HG03097 (cell line): Measurements from ENCODE around the gene MKNK1.

ENCODE experiments used
- ATAC-seq: cut with Tn5 transposase; IDR thresholded peaks from one replicate; pipeline ENCODE4 v1.9.1; 2021; ENCODE audit not compliant: unreplicated experiment, low FRiP score

Gene MKNK1

GRCh38 chr1:46526013-46526690 lies 77.9 kb downstream of the MKNK1 start:
- no peak for ATAC-seq

- no peak for ATAC-seq
Measured at GRCh38 chr1:46525253-46525983, 78.7 kb downstream of the MKNK1 start.

DNA sequence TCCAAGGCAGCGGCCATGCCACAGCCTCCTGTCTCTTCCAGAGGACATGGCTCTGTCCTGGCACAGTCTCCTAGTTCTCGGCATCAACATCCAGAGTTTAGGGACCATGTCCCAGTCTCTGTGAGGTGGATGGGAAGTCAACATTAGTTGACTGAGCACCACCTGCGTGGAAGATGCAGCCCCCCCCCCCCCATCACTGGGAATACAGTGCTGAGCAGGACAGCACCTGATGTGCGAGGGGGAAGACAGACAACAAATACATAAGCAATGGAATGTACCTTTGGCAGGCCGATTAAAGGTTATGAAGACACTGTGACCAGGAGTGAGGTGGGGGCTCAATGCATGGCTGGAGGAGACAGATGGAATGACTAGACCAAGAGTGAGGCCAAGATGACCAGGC lies 79.2 kb downstream of the MKNK1 start:
- ATAC-seq, result no peak

DNA sequence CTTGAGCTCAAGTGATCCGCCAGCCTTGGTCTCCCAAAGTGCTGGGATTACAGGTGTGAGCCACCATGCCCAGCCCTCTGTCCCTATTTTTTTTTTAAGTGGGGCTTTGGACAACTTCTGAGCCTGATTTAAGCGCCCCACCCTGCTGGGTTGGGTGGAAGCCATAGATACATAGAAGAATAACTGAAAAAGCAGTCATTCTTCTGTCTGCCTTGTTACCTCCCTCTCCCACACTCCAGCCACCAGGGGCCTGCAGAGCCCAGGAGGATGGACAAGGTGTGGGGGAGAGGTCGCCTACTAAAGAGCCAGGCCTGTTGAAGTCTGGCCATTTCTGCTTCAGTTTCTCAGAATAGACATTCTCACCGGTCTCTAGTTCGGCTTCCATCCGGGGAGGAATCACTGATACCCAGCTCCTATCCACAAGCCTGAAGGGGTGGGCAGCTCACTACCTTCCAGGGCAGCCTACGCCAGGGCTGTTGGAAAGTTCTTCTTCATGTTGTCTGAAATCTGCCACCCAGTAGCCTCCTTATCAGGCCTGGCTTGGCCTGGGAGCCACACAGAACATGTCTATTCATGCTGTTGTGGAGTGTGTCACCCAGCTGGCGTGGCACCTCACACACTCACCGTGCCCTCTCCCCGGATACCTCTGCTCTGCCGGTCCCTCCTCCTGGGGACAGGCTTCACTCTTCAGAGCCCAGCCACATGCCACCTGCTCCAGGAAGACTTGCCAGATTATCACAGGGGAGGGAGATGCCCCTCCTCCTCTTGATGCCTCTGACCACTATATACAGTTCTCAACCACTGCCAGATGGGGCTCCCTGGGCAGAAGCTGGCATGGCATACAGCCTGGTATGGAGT lies 80.3 kb downstream of the MKNK1 start:
- ATAC-seq, result no peak

- no peak for ATAC-seq
Measured at GRCh38 chr1:46522969-46523320, 81.1 kb downstream of the MKNK1 start.

DNA sequence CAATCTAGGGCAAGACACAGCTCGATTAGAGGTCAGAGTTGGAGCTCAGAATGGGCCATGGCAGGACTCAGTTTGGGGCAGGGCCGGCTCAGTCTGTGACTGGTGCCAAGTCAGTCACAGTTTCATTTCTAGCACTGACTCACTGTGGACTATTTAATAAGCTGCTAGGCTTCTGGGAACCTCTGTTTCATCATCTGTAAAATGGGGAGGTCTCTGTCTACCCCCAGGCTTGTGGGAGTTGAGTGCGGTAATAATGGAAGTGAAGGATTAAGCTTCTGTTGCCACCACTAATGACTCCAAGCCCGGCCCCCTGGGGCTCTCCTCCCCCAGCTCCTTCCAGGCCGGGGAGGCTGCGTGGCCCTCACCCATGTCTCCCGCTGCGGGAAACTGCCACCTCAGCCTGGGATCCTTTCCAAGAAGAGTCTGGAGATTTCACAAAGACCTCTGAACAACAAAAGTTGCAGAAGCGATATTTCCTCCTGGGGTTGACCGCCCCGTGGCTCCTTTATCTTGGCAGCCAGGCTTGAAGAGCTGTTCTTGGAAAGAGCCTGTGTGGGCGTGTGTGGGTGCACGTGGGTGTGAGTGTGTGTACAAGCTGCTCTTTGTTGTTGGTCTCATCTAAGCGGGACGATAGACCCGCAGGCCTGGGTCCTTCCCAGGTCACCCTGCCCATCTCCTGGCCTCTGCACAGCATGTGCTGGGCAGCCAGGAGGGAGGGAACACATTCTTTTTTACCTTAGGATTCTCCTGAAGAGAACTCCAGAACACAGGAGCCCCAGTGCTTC lies 81.7 kb downstream of the MKNK1 start:
- no peak for ATAC-seq

GRCh38 chr1:46521414-46521813 lies 82.7 kb downstream of the MKNK1 start:
- no peak for ATAC-seq

DNA sequence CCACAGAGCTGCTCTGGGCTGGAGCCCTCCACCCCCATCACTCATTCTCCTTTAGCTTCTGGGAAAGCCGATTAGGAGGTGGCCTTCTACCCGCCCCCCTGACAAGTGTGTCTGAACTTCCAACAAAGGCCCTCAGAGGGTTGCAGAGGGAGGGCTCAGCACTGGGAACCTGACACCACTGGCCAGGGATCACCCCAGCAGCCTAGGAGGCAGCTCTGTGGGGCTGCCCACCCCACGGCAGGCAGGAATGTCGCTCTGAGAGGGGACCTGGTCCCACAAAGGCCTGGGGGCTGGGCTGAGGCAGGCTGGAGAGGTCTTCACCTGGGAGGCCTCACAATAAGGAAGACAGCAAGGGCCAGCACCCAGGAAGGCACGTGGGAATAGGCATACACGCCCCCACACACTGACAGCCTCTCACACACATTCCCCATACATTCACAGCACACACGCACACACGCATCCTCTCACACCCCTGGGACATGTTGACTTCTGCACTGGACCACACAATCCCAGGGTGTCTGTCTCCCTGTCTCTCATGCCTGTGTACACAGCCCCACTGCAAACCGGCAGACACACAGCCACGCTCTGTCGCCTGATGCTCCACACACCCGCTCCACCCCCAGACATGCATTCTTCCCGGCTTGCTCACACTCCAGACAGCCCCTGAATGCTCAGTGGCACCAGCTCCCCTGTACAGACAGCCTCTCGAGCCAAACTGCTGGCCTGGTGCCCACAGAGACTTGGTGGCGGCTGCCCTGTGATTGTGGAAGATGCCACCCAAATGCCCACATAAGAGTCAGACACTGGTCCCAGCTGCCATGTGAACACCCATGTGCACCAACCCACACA lies 83.8 kb downstream of the MKNK1 start:
- ATAC-seq, result no peak

DNA sequence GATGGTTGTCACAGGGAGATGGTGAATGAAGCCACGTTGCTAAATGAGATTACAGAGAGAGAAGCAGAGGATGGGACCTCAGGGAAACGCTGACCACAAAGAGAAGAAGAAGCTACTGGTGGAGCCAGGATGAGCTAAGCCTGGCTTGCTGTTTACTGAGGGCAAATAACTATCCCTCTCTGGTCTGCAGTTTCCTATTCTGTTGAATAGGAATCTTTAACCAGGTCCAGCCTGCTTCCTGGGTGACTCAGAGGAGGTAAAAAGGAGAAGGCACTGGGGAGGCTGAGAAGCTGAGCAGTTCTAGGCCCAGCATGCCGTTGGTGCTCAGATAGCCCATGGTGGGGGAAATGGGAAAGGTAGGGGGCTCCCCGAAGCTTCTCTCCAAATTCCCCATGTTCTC lies 84.9 kb downstream of the MKNK1 start:
- no peak for ATAC-seq

DNA sequence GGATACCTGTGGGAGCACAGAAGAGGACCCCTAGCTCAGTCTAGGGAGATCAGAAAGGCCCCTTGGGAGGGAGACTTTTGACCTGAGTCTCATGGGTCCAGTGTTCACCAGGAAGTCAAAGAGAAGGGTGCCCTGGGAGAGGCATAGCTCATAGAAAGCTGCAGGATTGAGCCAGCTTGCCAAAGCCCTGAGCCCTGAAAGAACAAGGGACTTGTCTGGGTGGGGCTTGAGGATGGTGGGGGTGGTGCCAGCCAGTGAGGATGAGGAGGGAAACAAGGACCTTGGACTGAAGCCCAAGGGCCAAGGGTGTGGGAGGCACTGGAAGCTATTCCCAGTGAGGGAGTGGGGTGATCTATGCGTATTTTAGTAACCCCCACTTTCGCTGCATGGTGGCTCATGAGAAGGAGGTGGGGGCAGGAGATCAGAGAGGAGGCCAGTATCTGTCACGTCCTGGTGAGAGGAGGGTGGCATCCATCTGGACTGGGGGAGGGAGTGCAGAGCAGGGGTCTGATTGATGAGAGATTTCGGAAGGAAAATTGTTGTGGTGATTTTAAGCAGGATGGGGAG lies 86.1 kb downstream of the MKNK1 start:
- ATAC-seq, result no peak

GRCh38 chr1:46517010-46517600 lies 87.0 kb downstream of the MKNK1 start:
- ATAC-seq, result no peak

DNA sequence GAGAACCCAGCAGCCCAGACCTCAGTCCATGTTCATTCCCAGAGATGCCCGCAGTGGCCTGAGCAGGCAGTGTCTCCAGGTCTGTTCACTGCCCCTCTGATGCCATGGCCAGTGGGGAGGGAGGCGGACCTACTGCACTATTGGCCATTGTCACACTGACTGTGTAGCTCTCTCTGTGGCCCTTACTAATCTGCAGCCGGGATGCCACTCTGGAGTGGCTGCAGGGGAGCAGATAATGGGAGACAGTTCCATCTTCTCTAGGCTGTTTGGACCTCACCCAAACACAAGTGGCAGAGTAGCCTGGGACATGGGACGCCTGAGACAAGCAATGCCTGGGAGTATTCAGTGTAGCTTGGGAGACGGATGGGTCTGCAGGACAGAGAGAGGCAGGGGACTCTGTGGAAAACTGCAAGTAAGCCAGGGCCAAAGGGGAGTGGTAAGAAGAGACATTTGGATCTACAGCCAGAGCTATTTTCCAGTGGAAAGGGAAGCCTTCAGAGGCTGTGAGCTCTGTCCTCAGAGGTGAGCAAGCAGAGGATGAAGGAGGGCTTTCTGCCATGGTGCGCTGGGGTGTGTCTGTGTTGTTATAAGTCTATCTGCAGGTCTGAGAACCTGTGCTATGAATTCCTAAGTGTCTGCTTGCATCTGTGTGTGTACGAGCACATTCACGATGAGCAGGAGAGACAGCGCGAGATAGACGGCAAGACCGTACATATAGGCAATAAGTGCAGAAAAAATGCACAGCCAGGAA lies 87.7 kb downstream of the MKNK1 start:
- no peak for ATAC-seq

GRCh38 chr1:46515576-46515975 lies 88.5 kb downstream of the MKNK1 start:
- no peak for ATAC-seq

GRCh38 chr1:46513536-46513935 lies 90.5 kb downstream of the MKNK1 start:
- no peak for ATAC-seq

DNA sequence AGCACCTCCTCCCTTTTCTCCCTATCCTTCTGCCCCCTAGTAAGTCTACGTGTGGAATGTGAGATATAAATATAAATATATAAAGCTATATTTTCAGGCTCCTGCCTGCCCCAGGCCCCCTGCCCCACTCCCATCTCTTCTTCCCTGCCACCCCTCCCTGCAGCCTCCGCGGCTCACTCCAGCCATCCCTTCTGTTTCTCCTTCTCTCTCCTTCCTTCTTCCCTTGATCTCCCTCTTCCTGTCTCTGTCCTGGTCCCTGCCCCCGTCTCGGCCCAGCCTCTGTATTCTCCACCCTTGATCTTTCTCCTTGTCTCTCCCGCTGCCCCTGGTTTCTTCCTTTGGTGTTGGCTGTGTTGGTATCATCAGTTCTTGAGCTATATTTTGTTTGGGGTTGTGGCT lies 91.3 kb downstream of the MKNK1 start:
- ATAC-seq, result no peak

DNA sequence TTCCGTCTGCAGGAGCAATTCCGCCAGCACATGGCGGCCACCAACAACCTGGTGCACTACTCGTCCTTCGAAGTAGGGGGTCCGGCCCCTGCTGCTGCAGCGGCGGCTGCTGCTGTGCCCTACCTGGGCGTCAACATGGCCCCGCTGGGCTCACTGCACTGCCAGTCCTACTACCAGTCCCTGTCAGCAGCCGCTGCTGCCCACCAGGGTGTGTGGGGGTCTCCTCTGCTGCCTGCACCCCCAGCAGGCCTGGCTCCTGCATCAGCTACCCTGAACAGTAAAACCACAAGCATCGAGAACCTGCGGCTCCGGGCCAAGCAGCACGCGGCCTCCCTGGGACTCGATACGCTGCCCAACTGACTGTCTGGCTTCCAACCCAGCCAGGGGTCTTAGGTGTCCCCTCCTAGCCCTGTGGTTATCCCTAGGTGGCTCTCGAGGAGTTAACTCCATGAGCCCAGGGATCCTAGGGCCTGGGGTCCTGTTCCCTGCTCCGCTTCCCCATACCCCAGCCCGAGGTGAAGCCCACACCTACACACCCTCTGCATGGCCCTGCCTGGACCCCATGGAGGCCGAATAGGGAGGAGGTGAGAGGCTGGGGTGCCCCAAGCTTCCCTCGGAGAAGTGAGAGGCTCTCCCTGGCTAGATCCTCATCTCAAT lies 91.8 kb downstream of the MKNK1 start:
- no peak for ATAC-seq

- ATAC-seq, result no peak
Measured at GRCh38 chr1:46510998-46511365, 93.1 kb downstream of the MKNK1 start.
